H1 (cell line): ENCODE data around the gene CREB3L4. TPM values are rescaled to one million over a fixed set of nuclear protein-coding genes. Genes with fewer than 3 reads are reported as not detected.

Source experiments
- CHD2 ChIP-seq: IDR thresholded peaks from 2 replicates; pipeline ENCODE4 v1.6.1; 2012; ENCODE audit warnings: low read length, improper control_type of control experiment
- CHD7 ChIP-seq: fragments of 300-600 bp; sonication (generic); IDR thresholded peaks from 2 replicates; pipeline ENCODE4 v1.7.1; 2012; ENCODE audit warnings: low read length, moderate library complexity, mild to moderate bottlenecking, inconsistent platforms; ENCODE audit not compliant: insufficient replicate concordance
- MAX ChIP-seq: IDR thresholded peaks from 2 replicates; pipeline ENCODE4 v1.6.1; 2012; ENCODE audit warnings: inconsistent platforms
- PHF8 ChIP-seq: fragments of 200-600 bp; sonication (generic); conservative IDR thresholded peaks from 2 replicates; pipeline ENCODE4 v1.7.1; 2012; ENCODE audit warnings: low read depth, mild to moderate bottlenecking, inconsistent platforms, low read length, moderate library complexity
- POLR2AphosphoS5 ChIP-seq: IDR thresholded peaks from 2 replicates; pipeline ENCODE4 v1.6.1; 2011; ENCODE audit warnings: low read depth, low read length
- POU5F1 ChIP-seq: IDR thresholded peaks from 2 replicates; pipeline ENCODE4 v1.6.1; 2011; ENCODE audit warnings: low read depth, mild to moderate bottlenecking, low read length, moderate library complexity
- RBBP5 ChIP-seq: IDR thresholded peaks from 2 replicates; pipeline ENCODE4 v1.7.1; 2012; ENCODE audit warnings: low read depth, mild to moderate bottlenecking, inconsistent platforms, low read length, moderate library complexity, borderline replicate concordance
- RNF2 ChIP-seq: fragments of 200-900, 300-1000 bp; sonication (generic); IDR thresholded peaks from 2 replicates; pipeline ENCODE4 v1.7.1; 2016; ENCODE audit warnings: borderline replicate concordance, low read depth, mild to moderate bottlenecking, antibody characterized with exemption, low read length; ENCODE audit not compliant: poor library complexity, severe bottlenecking; ENCODE audit errors: missing control alignments
- SRF ChIP-seq: IDR thresholded peaks from 2 replicates; pipeline ENCODE4 v1.6.1; 2011; ENCODE audit warnings: mild to moderate bottlenecking, low read depth, low read length, moderate library complexity
- TAF7 ChIP-seq: optimal IDR thresholded peaks from 2 replicates; pipeline ENCODE3; 2011; ENCODE audit warnings: low read depth, mild to moderate bottlenecking, inconsistent platforms, low read length, moderate library complexity, borderline replicate concordance
- YY1 ChIP-seq: IDR thresholded peaks from 2 replicates; pipeline ENCODE4 v1.6.1; 2011; ENCODE audit warnings: low read depth, mild to moderate bottlenecking, low read length
- polyA plus RNA-seq, 7 experiments: library from polyadenylated mRNA; depleted of rRNA in 3 of 7; stranded (reverse) in 5 of 7; unstranded in 2 of 7; fragments of >200 nt in 5 of 7; fragments of 200-250 nt in 2 of 7; gene quantifications; 1 replicate in 5 of 7; 2 replicates in 1 of 7; 4 replicates in 1 of 7; pipeline versions ENCODE4 v1.2.1 to v1.2.3, GENCODE V29; 2011 to 2013; ENCODE audit warnings: missing spikeins in 2 of 7, mixed read lengths in 2 of 7
- total RNA-seq: library from RNA; stranded (reverse); fragmentation: NEBNext Ultra II Directional; extraction: Animal tissue kit (Norgen Biotek cat#: 25700); gene quantifications from 2 replicates; pipeline ENCODE4 v1.2.1, GENCODE V29; 2021

CREB3L4 gene
- total and polyA plus RNA-seq, 2 of the 8 experiments (the other 6 are each of a cell fraction or from before 2014, with no cell fraction given): 34.4 to 54.0 TPM

GRCh38 chr1:154000420-154000819 is 32.7 kb downstream of the CREB3L4 start (continued):
- TF ChIP-seq CHD7: no peak
- no peak for TF ChIP-seq PHF8
- no peak for TF ChIP-seq POU5F1
- TF ChIP-seq CHD2: no peak
- no peak for TF ChIP-seq YY1
- no peak for TF ChIP-seq MAX
- no peak for TF ChIP-seq TAF7
- no peak for TF ChIP-seq RNF2
- no peak for TF ChIP-seq POLR2AphosphoS5
- TF ChIP-seq SRF: no peak
- no peak for TF ChIP-seq RBBP5
- TF ChIP-seq, all 59 proteins: peak for 0
